AG04450 (cell line): ENCODE measurements around the gene CNTFR. TPM values are rescaled to one million over a fixed set of nuclear protein-coding genes. Genes with fewer than 3 reads are reported as not detected.
A peak's percentile ranks its signal among the peaks of the same experiment; 100 is the strongest.

ENCODE experiments used
- CTCF ChIA-PET: fragments of 300-600, 350-600 bp; formaldehyde crosslinking; extraction: SDS; loops from one replicate; lab custom pipeline; 2022; ENCODE audit warnings: antibody characterized with exemption, inconsistent platforms; lab: Charles Lee
- POLR2A ChIA-PET: fragments of 350-600 bp; formaldehyde crosslinking; extraction: SDS; loops from one replicate; lab custom pipeline; 2021; ENCODE audit warnings: antibody characterized with exemption, inconsistent platforms; lab: Yijun Ruan, JAX
- DNase-seq: peaks from one replicate; pipeline ENCODE4 v3.0.0-alpha.2; 2011; ENCODE audit warnings: low read depth, low spot score
- H3K27ac ChIP-seq: one replicate; pipeline ENCODE4 v1.5.1; 2012; ENCODE audit warnings: low read depth, low read length, control low read depth
- H3K27me3 ChIP-seq: one replicate; pipeline ENCODE4 v1.6.0; 2012; ENCODE audit warnings: low read length; ENCODE audit not compliant: control insufficient read depth, insufficient read depth
- H3K4me3 ChIP-seq: 2 replicates; pipeline ENCODE4 v1.5.1; 2011; ENCODE audit warnings: mild to moderate bottlenecking, low read depth, low read length, control low read depth
- H3K9me3 ChIP-seq: 2 replicates; pipeline ENCODE4 v1.5.1; 2012; ENCODE audit warnings: low read length; ENCODE audit not compliant: control insufficient read depth, insufficient read depth
- CTCF ChIP-seq: IDR thresholded peaks from 2 replicates; pipeline ENCODE4 v1.5.1; 2011; ENCODE audit warnings: low read depth, low read length, control low read depth, inconsistent platforms
- polyA plus RNA-seq: library from polyadenylated mRNA; depleted of rRNA; stranded (reverse); fragments of >200 nt; gene quantifications from 2 replicates; pipeline ENCODE4 v1.2.3, GENCODE V29; 2011

Gene CNTFR
- polyA plus RNA-seq, 1 experiment: not detected

GRCh38 chr9:34562135-34562745 is 27.3 kb downstream of the CNTFR start:
- ChIA-PET CTCF (interaction anchor here (1.8 kb wide), 1 partner anchor 30 kb away, joined by 6 read pairs; no protein-coding TSS in a partner anchor), POLR2A (no interaction called here)
- no peak for DNase-seq
- Histone ChIP-seq H3K4me3 (no peak overlapping the region), H3K27me3 (peaks cover 48% of the 10 kb centered on the region), H3K9me3 (peaks cover 3% of the 10 kb centered on the region), H3K27ac (no peak overlapping the region)
- peak; percentile 54 for TF ChIP-seq CTCF

- CTCF ChIA-PET: interaction anchor here (1.7 to 2.0 kb wide), 2 partner anchors 30 to 73 kb away, joined by 4 to 6 read pairs; no protein-coding TSS in a partner anchor
- Histone ChIP-seq H3K9me3 (peaks cover 3% of the 10 kb centered on the region; the same call in 1 of the 2 replicates), H3K27me3 (peaks cover 41% of the 10 kb centered on the region), H3K4me3 (no peak overlapping the region), H3K27ac (no peak overlapping the region)
- POLR2A ChIA-PET: no interaction called here
- DNase-seq: no peak
- TF ChIP-seq CTCF: no peak
Measured at GRCh38 chr9:34560599-34561214, 28.8 kb downstream of the CNTFR start.

GRCh38 chr9:34559624-34560455 is 29.7 kb downstream of the CNTFR start:
- ChIA-PET CTCF (interaction anchor here (1.2 to 2.0 kb wide), 3 partner anchors 12 to 74 kb away, joined by 3 to 6 read pairs (median 4); no protein-coding TSS in a partner anchor), POLR2A (no interaction called here)
- Histone ChIP-seq H3K9me3 (peaks cover 3% of the 10 kb centered on the region; the same call in 1 of the 2 replicates), H3K27me3 (peaks cover 39% of the 10 kb centered on the region), H3K27ac (no peak overlapping the region), H3K4me3 (no peak overlapping the region)
- TF ChIP-seq CTCF: no peak
- no peak for DNase-seq

GRCh38 chr9:34558919-34559623 is 30.5 kb downstream of the CNTFR start:
- TF ChIP-seq CTCF: no peak
- no peak for DNase-seq
- no peak overlapping the region for H3K27ac ChIP-seq
- POLR2A ChIA-PET: no interaction called here
- H3K4me3 ChIP-seq: no peak overlapping the region
- CTCF ChIA-PET: interaction anchor here (1.0 to 1.7 kb wide), 4 partner anchors 11 to 75 kb away, joined by 3 to 4 read pairs (median 4); no protein-coding TSS in a partner anchor
- peaks cover 3% of the 10 kb centered on the region; the same call in 1 of the 2 replicates for H3K9me3 ChIP-seq
- peaks cover 46% of the 10 kb centered on the region for H3K27me3 ChIP-seq
